DOHH2 (cell line): ENCODE measurements around the gene WNK4.

Source experiments
- EZH2phosphoT487 ChIP-seq: fragments of 200-600 bp; sonication (generic); IDR thresholded peaks from 2 replicates; pipeline ENCODE4 v1.6.1; 2017; ENCODE audit warnings: borderline replicate concordance, mild to moderate bottlenecking, antibody characterized with exemption, low read length, moderate library complexity, mixed read lengths
- TF ChIP-seq, protein P1 (sequence below): fragments of 200-600 bp; sonication (generic); IDR thresholded peaks from one replicate; pipeline ENCODE4 v1.5.1; 2014; ENCODE audit warnings: antibody characterized with exemption, mild to moderate bottlenecking, low read depth, low read length; ENCODE audit not compliant: poor library complexity, severe bottlenecking

DNA sequence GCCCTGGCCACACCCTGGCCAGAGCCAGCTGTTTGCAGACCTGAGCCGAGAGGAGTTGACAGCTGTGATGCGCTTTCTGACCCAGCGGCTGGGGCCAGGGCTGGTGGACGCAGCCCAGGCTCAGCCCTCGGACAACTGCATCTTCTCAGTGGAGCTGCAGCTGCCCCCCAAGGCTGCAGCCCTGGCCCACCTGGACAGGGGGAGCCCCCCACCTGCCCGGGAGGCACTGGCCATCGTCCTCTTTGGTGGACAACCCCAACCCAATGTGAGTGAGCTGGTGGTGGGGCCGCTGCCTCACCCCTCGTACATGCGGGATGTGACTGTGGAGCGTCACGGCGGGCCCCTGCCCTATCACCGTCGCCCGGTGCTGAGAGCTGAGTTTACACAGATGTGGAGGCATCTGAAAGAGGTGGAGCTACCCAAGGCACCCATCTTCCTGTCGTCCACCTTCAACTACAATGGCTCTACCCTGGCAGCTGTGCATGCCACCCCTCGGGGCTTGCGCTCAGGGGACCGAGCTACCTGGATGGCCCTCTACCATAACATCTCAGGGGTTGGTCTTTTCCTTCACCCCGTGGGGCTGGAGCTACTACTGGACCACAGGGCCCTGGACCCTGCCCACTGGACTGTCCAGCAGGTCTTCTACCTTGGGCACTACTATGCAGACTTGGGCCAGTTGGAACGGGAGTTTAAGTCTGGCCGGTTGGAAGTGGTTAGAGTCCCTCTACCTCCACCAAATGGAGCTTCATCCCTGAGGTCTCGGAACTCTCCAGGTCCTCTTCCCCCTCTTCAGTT, 64.5 kb downstream of the WNK4 start:
- TF ChIP-seq, protein P1, sequence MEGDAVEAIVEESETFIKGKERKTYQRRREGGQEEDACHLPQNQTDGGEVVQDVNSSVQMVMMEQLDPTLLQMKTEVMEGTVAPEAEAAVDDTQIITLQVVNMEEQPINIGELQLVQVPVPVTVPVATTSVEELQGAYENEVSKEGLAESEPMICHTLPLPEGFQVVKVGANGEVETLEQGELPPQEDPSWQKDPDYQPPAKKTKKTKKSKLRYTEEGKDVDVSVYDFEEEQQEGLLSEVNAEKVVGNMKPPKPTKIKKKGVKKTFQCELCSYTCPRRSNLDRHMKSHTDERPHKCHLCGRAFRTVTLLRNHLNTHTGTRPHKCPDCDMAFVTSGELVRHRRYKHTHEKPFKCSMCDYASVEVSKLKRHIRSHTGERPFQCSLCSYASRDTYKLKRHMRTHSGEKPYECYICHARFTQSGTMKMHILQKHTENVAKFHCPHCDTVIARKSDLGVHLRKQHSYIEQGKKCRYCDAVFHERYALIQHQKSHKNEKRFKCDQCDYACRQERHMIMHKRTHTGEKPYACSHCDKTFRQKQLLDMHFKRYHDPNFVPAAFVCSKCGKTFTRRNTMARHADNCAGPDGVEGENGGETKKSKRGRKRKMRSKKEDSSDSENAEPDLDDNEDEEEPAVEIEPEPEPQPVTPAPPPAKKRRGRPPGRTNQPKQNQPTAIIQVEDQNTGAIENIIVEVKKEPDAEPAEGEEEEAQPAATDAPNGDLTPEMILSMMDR: no peak
- no peak for TF ChIP-seq EZH2phosphoT487
